SU-DHL-6 (cell line): ENCODE data around the gene PHACTR1.

Experiments
- H2AFZ ChIP-seq: fragments of 200-600 bp; sonication (generic); 2 replicates; pipeline ENCODE4 v1.6.1; 2014; ENCODE audit warnings: low read depth, mild to moderate bottlenecking, moderate library complexity, mixed read lengths, antibody characterized with exemption, low read length; ENCODE audit not compliant: severe bottlenecking
- H3F3A ChIP-seq: fragments of 200-600 bp; shearing (Covaris generic); 2 replicates; pipeline ENCODE4 v1.6.0; 2016; ENCODE audit warnings: antibody characterized with exemption, mild to moderate bottlenecking; ENCODE audit not compliant: insufficient read depth
- H3K27ac ChIP-seq: fragments of 200-600 bp; sonication (generic); 2 replicates; pipeline ENCODE4 v1.5.1; 2016; ENCODE audit warnings: low read depth, mild to moderate bottlenecking, low read length, moderate library complexity, mixed read lengths
- H3K27me3 ChIP-seq: fragments of 200-600 bp; sonication (generic), shearing (Covaris generic); 2 replicates; pipeline ENCODE4 v1.6.0; 2014; ENCODE audit warnings: mild to moderate bottlenecking, low read length
- H3K36me3 ChIP-seq: fragments of 200-600 bp; sonication (generic); 2 replicates; pipeline ENCODE4 v1.6.1; 2014; ENCODE audit warnings: mild to moderate bottlenecking, low read length, mixed read lengths
- H3K4me2 ChIP-seq: fragments of 300-600, 200-600 bp; shearing (Covaris generic), sonication (generic); 2 replicates; pipeline ENCODE4 v1.6.0; 2014; ENCODE audit warnings: low read length, low read depth, mild to moderate bottlenecking; ENCODE audit not compliant: poor library complexity, severe bottlenecking
- H3K4me3 ChIP-seq: fragments of 200-600 bp; sonication (generic); 2 replicates; pipeline ENCODE4 v1.5.1; 2014; ENCODE audit warnings: antibody characterized with exemption, low read length, mild to moderate bottlenecking, mixed read lengths; ENCODE audit not compliant: insufficient read depth, poor library complexity, severe bottlenecking
- H3K79me2 ChIP-seq: fragments of 200-600 bp; sonication (generic); 2 replicates; pipeline ENCODE4 v1.6.1; 2014; ENCODE audit warnings: mild to moderate bottlenecking, low read length, moderate library complexity; ENCODE audit not compliant: insufficient read depth
- H3K9ac ChIP-seq: fragments of 200-600 bp; sonication (generic); 2 replicates; pipeline ENCODE4 v1.7.0; 2014; ENCODE audit warnings: mild to moderate bottlenecking, low read length
- H3K9me2 ChIP-seq: fragments of 200-600 bp; sonication (generic); replicated peaks from 2 replicates; pipeline ENCODE4 v1.6.1; 2014; ENCODE audit warnings: low read length; ENCODE audit not compliant: insufficient read depth
- H3K9me3 ChIP-seq: fragments of 200-600 bp; sonication (generic); 2 replicates; pipeline ENCODE4 v1.6.1; 2014; ENCODE audit warnings: low read length, mixed read lengths; ENCODE audit not compliant: insufficient read depth
- H4K20me1 ChIP-seq: fragments of 200-600 bp; sonication (generic); 2 replicates; pipeline ENCODE4 v1.6.1; 2014; ENCODE audit warnings: low read depth, mild to moderate bottlenecking, antibody characterized with exemption, low read length, moderate library complexity, mixed read lengths
- CTCF ChIP-seq: fragments of 200-600 bp; sonication (generic); IDR thresholded peaks from one replicate; pipeline ENCODE4 v1.5.1; 2017; ENCODE audit warnings: antibody characterized with exemption, mild to moderate bottlenecking, low read length, moderate library complexity; ENCODE audit not compliant: insufficient read depth, poor library complexity, severe bottlenecking
- EZH2phosphoT487 ChIP-seq: fragments of 200-600 bp; sonication (generic), shearing (Covaris generic); conservative IDR thresholded peaks from 2 replicates; pipeline ENCODE4 v1.6.1; 2018; ENCODE audit warnings: mild to moderate bottlenecking, antibody characterized with exemption, low read length, moderate library complexity, mixed read lengths

The PHACTR1 gene

GRCh38 chr6:12973386-12973785 is 256.8 kb downstream of the PHACTR1 start:
- TF ChIP-seq EZH2phosphoT487 = no peak
- TF ChIP-seq CTCF = no peak
- H2AFZ ChIP-seq = no peak overlapping the region
- H3F3A ChIP-seq = no peaks in the 10 kb centered on the region
- H3K27me3 ChIP-seq = 0 out of 2 replicates have a peak, but pooled peaks cover 2% of the 10 kb centered on the region
- H4K20me1 ChIP-seq = no peaks in the 10 kb centered on the region
- H3K9me2 ChIP-seq = no peaks in the 10 kb centered on the region
- no peak overlapping the region for H3K27ac ChIP-seq
- no peaks in the 10 kb centered on the region for H3K79me2 ChIP-seq
- H3K36me3 ChIP-seq = no peaks in the 10 kb centered on the region
- H3K4me3 ChIP-seq = no peak overlapping the region
- H3K4me2 ChIP-seq = no peak overlapping the region
- no peak overlapping the region for H3K9ac ChIP-seq
- no peaks in the 10 kb centered on the region for H3K9me3 ChIP-seq

GRCh38 chr6:12974551-12974950 is 258.0 kb downstream of the PHACTR1 start:
- H3K9me2 ChIP-seq = no peaks in the 10 kb centered on the region
- H3K36me3 ChIP-seq = no peaks in the 10 kb centered on the region
- no peak overlapping the region for H2AFZ ChIP-seq
- no peak overlapping the region for H3K9ac ChIP-seq
- no peaks in the 10 kb centered on the region for H3K79me2 ChIP-seq
- no peaks in the 10 kb centered on the region for H3F3A ChIP-seq
- H4K20me1 ChIP-seq = no peaks in the 10 kb centered on the region
- no peak overlapping the region for H3K4me3 ChIP-seq
- H3K27me3 ChIP-seq = 0 out of 2 replicates have a peak, but pooled peaks cover 2% of the 10 kb centered on the region
- H3K27ac ChIP-seq = no peak overlapping the region
- H3K4me2 ChIP-seq = no peak overlapping the region
- no peaks in the 10 kb centered on the region for H3K9me3 ChIP-seq
- TF ChIP-seq CTCF (no peak), EZH2phosphoT487 (no peak)

GRCh38 chr6:12976366-12976765 is 259.8 kb downstream of the PHACTR1 start:
- no peak overlapping the region for H3K9ac ChIP-seq
- no peaks in the 10 kb centered on the region for H3K9me2 ChIP-seq
- H3K4me2 ChIP-seq = no peak overlapping the region
- H4K20me1 ChIP-seq = no peaks in the 10 kb centered on the region
- H3K9me3 ChIP-seq = no peaks in the 10 kb centered on the region
- no peak for TF ChIP-seq CTCF
- TF ChIP-seq EZH2phosphoT487 = no peak
- H3K27ac ChIP-seq = no peak overlapping the region
- no peaks in the 10 kb centered on the region for H3K79me2 ChIP-seq
- H2AFZ ChIP-seq = no peak overlapping the region
- no peaks in the 10 kb centered on the region for H3K36me3 ChIP-seq
- no peak overlapping the region for H3K4me3 ChIP-seq
- H3F3A ChIP-seq = no peaks in the 10 kb centered on the region
- 0 out of 2 replicates have a peak, but pooled peaks cover 2% of the 10 kb centered on the region for H3K27me3 ChIP-seq
